Measurements from ENCODE around the gene ESR1.
"Not testable (repeated sequence)": the region's sequence is repeated elsewhere in the genome, so short reads cannot be mapped to it uniquely, and the experiment has no call there.

Gene ESR1

DNA sequence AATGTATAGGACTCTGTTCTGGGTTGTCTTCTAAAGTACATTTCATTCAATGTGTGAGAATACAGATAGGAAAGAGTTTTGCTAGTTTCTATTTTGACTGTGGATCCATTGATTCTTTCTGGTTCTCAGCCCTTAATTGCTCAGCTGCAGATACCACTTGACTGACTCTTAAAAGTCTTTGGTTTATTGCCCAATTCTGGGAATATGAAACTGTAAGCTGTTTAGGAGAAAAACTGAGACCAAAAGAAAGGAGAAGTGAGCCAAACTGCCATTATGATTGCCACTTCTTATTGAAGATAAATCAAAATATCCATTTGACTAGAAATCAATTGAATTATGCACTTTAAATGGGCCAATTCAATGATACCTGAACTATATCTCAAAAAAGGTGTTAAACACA is 211.4 kb downstream of the ESR1 start:
- Histone ChIP-seq H4K20me1 (ENCODE audit: insufficient read depth, low read length) (no peaks in the 10 kb centered on the region), H3K4me3 (ENCODE audit: low read length) (no peak overlapping the region), H3F3A (ENCODE audit: insufficient read depth, low read length) (no peaks in the 10 kb centered on the region), H3K4me1 (ENCODE audit: low read length) (no peaks in the 10 kb centered on the region), H3K79me2 (ENCODE audit: low read length) (no peaks in the 10 kb centered on the region), H3K4me2 (ENCODE audit: low read depth, low read length) (no peak overlapping the region), H3K9me2 (replicated peaks; ENCODE audit: insufficient read depth, low read length) (no peaks in the 10 kb centered on the region), H3K27me3 (replicated peaks; ENCODE audit: insufficient read depth, low read length) (no peaks in the 10 kb centered on the region), H3K36me3 (replicated peaks; ENCODE audit: insufficient read depth, low read length) (no peaks in the 10 kb centered on the region), H3K9ac (ENCODE audit: low read length) (no peak overlapping the region), H2AFZ (ENCODE audit: low read length) (no peak overlapping the region), H3K9me3 (replicated peaks; ENCODE audit: insufficient read depth, low read length) (no peaks in the 10 kb centered on the region), H3K27ac (ENCODE audit: low read length) (no peak overlapping the region)
- no peak for DNase-seq
- TF ChIP-seq EZH2 (optimal IDR thresholded peaks at IDR 0.05; ENCODE audit: low read depth, low read length) = no peak

DNA sequence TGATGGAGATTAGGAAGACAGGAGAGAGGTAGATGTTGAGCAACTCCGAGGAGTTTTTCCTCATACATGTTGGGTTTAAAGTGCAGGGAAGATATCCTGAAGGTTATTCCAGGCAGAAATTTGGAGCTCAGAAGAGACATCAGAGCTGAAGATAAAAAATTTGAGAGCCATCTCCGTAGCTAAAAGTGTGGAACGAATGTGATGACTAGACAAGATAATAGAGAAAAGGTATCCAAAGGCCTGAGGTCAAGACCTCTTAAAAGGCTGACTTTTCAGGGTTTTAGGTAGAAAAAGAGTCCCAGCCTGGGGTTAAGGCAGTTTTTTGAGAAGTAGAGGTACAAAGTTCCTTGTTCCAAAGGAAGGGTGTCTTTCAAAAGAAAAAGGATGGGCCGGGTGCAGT is 214.8 kb downstream of the ESR1 start:
- no peak overlapping the region for H3K27ac ChIP-seq (ENCODE audit: low read length)
- H4K20me1 ChIP-seq (ENCODE audit: insufficient read depth, low read length) = no peaks in the 10 kb centered on the region
- no peak overlapping the region for H3K4me3 ChIP-seq (ENCODE audit: low read length)
- H3F3A ChIP-seq (ENCODE audit: insufficient read depth, low read length) = no peaks in the 10 kb centered on the region
- DNase-seq = no peak
- no peak overlapping the region for H3K4me2 ChIP-seq (ENCODE audit: low read depth, low read length)
- no peak overlapping the region for H2AFZ ChIP-seq (ENCODE audit: low read length)
- no peaks in the 10 kb centered on the region for H3K9me2 ChIP-seq (replicated peaks; ENCODE audit: insufficient read depth, low read length)
- TF ChIP-seq EZH2 (optimal IDR thresholded peaks at IDR 0.05; ENCODE audit: low read depth, low read length) (no peak), EZH2phosphoT487 (IDR thresholded peaks at IDR 0.05; ENCODE audit: low read length) (no peak)
- TF ChIP-seq, protein P1, sequence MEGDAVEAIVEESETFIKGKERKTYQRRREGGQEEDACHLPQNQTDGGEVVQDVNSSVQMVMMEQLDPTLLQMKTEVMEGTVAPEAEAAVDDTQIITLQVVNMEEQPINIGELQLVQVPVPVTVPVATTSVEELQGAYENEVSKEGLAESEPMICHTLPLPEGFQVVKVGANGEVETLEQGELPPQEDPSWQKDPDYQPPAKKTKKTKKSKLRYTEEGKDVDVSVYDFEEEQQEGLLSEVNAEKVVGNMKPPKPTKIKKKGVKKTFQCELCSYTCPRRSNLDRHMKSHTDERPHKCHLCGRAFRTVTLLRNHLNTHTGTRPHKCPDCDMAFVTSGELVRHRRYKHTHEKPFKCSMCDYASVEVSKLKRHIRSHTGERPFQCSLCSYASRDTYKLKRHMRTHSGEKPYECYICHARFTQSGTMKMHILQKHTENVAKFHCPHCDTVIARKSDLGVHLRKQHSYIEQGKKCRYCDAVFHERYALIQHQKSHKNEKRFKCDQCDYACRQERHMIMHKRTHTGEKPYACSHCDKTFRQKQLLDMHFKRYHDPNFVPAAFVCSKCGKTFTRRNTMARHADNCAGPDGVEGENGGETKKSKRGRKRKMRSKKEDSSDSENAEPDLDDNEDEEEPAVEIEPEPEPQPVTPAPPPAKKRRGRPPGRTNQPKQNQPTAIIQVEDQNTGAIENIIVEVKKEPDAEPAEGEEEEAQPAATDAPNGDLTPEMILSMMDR (IDR thresholded peaks at IDR 0.05; ENCODE audit: low read length) = no peak
- H3K36me3 ChIP-seq (replicated peaks; ENCODE audit: insufficient read depth, low read length) = no peaks in the 10 kb centered on the region
- H3K27me3 ChIP-seq (replicated peaks; ENCODE audit: insufficient read depth, low read length) = no peaks in the 10 kb centered on the region
- no peak overlapping the region for H3K9ac ChIP-seq (ENCODE audit: low read length)
- H3K79me2 ChIP-seq (ENCODE audit: low read length) = no peaks in the 10 kb centered on the region
- H3K9me3 ChIP-seq (replicated peaks; ENCODE audit: insufficient read depth, low read length) = no peaks in the 10 kb centered on the region
- H3K4me1 ChIP-seq (ENCODE audit: low read length) = no peaks in the 10 kb centered on the region

DNA sequence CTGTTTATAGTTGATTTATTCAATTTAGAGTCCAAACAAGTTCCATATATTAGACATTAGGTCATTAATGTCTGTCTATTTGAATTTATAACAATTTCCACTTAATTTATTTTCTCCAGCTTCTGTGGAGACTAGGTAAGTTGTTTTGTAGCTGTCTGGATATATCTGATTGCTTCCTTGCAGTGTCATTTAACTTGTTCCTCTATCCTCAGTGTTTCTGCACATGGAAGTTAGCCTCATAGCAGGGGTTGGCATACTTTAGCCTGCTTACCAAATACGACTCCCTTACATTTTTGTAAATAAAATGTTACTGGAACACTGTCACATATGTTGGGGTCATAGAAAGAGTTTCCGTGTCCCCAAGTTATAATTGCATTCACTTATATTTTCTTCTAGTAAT is 216.1 kb downstream of the ESR1 start:
- no peaks in the 10 kb centered on the region for H3K27me3 ChIP-seq (replicated peaks; ENCODE audit: insufficient read depth, low read length)
- DNase-seq = no peak
- H3K36me3 ChIP-seq (replicated peaks; ENCODE audit: insufficient read depth, low read length) = no peaks in the 10 kb centered on the region
- H4K20me1 ChIP-seq (ENCODE audit: insufficient read depth, low read length) = no peaks in the 10 kb centered on the region
- no peak overlapping the region for H3K4me3 ChIP-seq (ENCODE audit: low read length)
- no peaks in the 10 kb centered on the region for H3K4me1 ChIP-seq (ENCODE audit: low read length)
- no peaks in the 10 kb centered on the region for H3K79me2 ChIP-seq (ENCODE audit: low read length)
- TF ChIP-seq EZH2 (optimal IDR thresholded peaks at IDR 0.05; ENCODE audit: low read depth, low read length) (no peak), EZH2phosphoT487 (IDR thresholded peaks at IDR 0.05; ENCODE audit: low read length) (no peak)
- no peaks in the 10 kb centered on the region for H3K9me3 ChIP-seq (replicated peaks; ENCODE audit: insufficient read depth, low read length)
- H3K4me2 ChIP-seq (ENCODE audit: low read depth, low read length) = no peak overlapping the region
- no peaks in the 10 kb centered on the region for H3F3A ChIP-seq (ENCODE audit: insufficient read depth, low read length)
- H2AFZ ChIP-seq (ENCODE audit: low read length) = no peak overlapping the region
- H3K9me2 ChIP-seq (replicated peaks; ENCODE audit: insufficient read depth, low read length) = no peaks in the 10 kb centered on the region
- H3K9ac ChIP-seq (ENCODE audit: low read length) = no peak overlapping the region
- no peak overlapping the region for H3K27ac ChIP-seq (ENCODE audit: low read length)

DNA sequence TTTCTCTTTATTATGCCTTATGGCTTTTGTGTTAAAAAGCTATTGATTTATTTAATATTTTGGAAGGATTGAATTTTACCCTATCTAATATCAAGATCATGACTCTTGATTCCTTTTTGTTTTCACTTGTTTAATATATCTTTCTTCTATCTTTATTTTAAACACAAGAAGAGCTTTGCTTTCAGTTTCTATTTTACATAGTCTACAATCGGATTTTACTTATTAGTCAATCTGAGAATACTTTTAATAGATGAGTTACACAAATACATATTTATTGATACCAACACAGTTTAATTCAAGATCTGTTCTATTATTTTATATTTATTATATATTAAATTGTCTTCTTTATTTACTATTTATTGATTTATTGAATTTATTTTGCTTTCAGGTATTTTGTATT is 218.8 kb downstream of the ESR1 start:
- H3K4me2 ChIP-seq (ENCODE audit: low read depth, low read length) = peak overlapping the region; percentile 57
- H3K79me2 ChIP-seq (ENCODE audit: low read length) = no peaks in the 10 kb centered on the region
- DNase-seq = peak; percentile 14
- no peak overlapping the region for H3K27ac ChIP-seq (ENCODE audit: low read length)
- H3K9me2 ChIP-seq (replicated peaks; ENCODE audit: insufficient read depth, low read length) = no peaks in the 10 kb centered on the region
- H3K9ac ChIP-seq (ENCODE audit: low read length) = peak overlapping the region; percentile 8; the same call in 1 of the 2 replicates
- H3K27me3 ChIP-seq (replicated peaks; ENCODE audit: insufficient read depth, low read length) = no peaks in the 10 kb centered on the region
- no peaks in the 10 kb centered on the region for H4K20me1 ChIP-seq (ENCODE audit: insufficient read depth, low read length)
- no peaks in the 10 kb centered on the region for H3F3A ChIP-seq (ENCODE audit: insufficient read depth, low read length)
- TF ChIP-seq, protein P1 (IDR thresholded peaks at IDR 0.05; ENCODE audit: low read length) = no peak
- TF ChIP-seq EZH2phosphoT487 (IDR thresholded peaks at IDR 0.05; ENCODE audit: low read length) (no peak), EZH2 (optimal IDR thresholded peaks at IDR 0.05; ENCODE audit: low read depth, low read length) (no peak)
- H3K4me3 ChIP-seq (ENCODE audit: low read length) = peak overlapping the region; percentile 50
- no peaks in the 10 kb centered on the region for H3K36me3 ChIP-seq (replicated peaks; ENCODE audit: insufficient read depth, low read length)
- H2AFZ ChIP-seq (ENCODE audit: low read length) = peak overlapping the region; percentile 53; the same call in 1 of the 2 replicates
- H3K4me1 ChIP-seq (ENCODE audit: low read length) = no peaks in the 10 kb centered on the region
- no peaks in the 10 kb centered on the region for H3K9me3 ChIP-seq (replicated peaks; ENCODE audit: insufficient read depth, low read length)

DNA sequence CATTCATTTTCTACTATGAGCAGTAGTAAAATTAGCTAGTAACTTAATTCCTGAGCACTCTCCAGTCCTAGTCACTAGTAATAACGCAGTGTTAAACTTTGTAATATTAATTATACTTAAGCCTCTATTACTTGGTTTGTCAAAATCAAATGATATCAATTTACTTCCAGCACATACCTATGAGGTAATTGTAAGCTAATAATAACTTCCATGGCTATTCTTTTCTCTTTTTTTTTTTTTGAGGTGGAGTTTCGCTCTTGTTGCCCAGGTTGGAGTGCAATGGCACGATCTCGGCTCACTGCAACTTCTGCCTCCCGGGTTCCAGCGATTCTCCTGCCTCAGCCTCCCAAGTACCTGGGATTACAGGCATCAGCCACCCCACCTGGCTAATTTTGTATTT is 219.3 kb downstream of the ESR1 start:
- H3F3A ChIP-seq (ENCODE audit: insufficient read depth, low read length); H3K9ac ChIP-seq (ENCODE audit: low read length); H3K9me3 ChIP-seq (replicated peaks; ENCODE audit: insufficient read depth, low read length); H3K4me1 ChIP-seq (ENCODE audit: low read length); H4K20me1 ChIP-seq (ENCODE audit: insufficient read depth, low read length); H3K79me2 ChIP-seq (ENCODE audit: low read length); H3K9me2 ChIP-seq (replicated peaks; ENCODE audit: insufficient read depth, low read length); DNase-seq; H3K27ac ChIP-seq (ENCODE audit: low read length); H3K4me3 ChIP-seq (ENCODE audit: low read length); H3K36me3 ChIP-seq (replicated peaks; ENCODE audit: insufficient read depth, low read length); H3K4me2 ChIP-seq (ENCODE audit: low read depth, low read length); H3K27me3 ChIP-seq (replicated peaks; ENCODE audit: insufficient read depth, low read length); H2AFZ ChIP-seq (ENCODE audit: low read length): not testable (repeated sequence)

DNA sequence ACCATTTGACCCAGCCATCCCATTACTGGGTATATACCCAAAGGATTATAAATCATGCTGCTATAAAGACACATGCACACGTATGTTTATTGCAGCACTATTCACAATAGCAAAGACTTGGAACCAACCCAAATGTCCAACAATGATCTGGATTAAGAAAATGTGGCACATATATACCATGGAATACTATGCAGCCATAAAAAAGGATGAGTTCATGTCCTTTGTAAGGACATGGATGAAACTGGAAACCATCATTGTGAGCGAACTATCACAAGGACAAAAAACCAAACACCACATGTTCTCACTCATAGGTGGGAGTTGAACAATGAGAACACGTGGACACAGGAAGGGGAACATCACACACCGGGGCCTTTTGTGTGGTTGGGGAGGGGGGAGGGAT is 226.3 kb downstream of the ESR1 start:
- not testable (repeated sequence) for H3K4me2 ChIP-seq (ENCODE audit: low read depth, low read length); DNase-seq; H3K9ac ChIP-seq (ENCODE audit: low read length); H3K79me2 ChIP-seq (ENCODE audit: low read length); H2AFZ ChIP-seq (ENCODE audit: low read length); H3K4me1 ChIP-seq (ENCODE audit: low read length); H3K27me3 ChIP-seq (replicated peaks; ENCODE audit: insufficient read depth, low read length); H3K9me3 ChIP-seq (replicated peaks; ENCODE audit: insufficient read depth, low read length); H3K4me3 ChIP-seq (ENCODE audit: low read length); H4K20me1 ChIP-seq (ENCODE audit: insufficient read depth, low read length); H3K9me2 ChIP-seq (replicated peaks; ENCODE audit: insufficient read depth, low read length); H3K36me3 ChIP-seq (replicated peaks; ENCODE audit: insufficient read depth, low read length); H3K27ac ChIP-seq (ENCODE audit: low read length); H3F3A ChIP-seq (ENCODE audit: insufficient read depth, low read length)

Measured in MM.1S (cell line).